Right forelimb (tissue), 1 donor: ENCODE results near the gene FXYD6.

Experiments used
- DNase-seq: peaks from one replicate; pipeline ENCODE4 v3.0.0-alpha.2; 2018

The FXYD6 gene

GRCh38 chr11:117827521-117828511, 48.6 kb downstream of the FXYD6 start:
- peak; percentile 39 for DNase-seq

GRCh38 chr11:117826832-117827231, 49.6 kb downstream of the FXYD6 start:
- DNase-seq, result no peak

- no peak for DNase-seq
Observed at GRCh38 chr11:117826190-117826570, 50.3 kb downstream of the FXYD6 start.

- DNase-seq, result peak; percentile 35
Observed at GRCh38 chr11:117825538-117826189, 50.8 kb downstream of the FXYD6 start.

GRCh38 chr11:117824571-117825537, 51.6 kb downstream of the FXYD6 start, which contains the start of gene FXYD2:
FXYD2 (minus strand) TSS chr11:117824744; CDS start chr11:117824678, 66 bp downstream.
- peak; percentile 45 for DNase-seq

- DNase-seq, result peak; percentile 58
Observed at GRCh38 chr11:117823946-117824420, 52.5 kb downstream of the FXYD6 start.

- no peak for DNase-seq
Observed at GRCh38 chr11:117823294-117823945, 53.0 kb downstream of the FXYD6 start.

- DNase-seq, result no peak
Observed at GRCh38 chr11:117822074-117823033, 54.1 kb downstream of the FXYD6 start.

GRCh38 chr11:117821431-117821830, 55.0 kb downstream of the FXYD6 start:
- DNase-seq, result no peak

GRCh38 chr11:117820516-117820915, 55.9 kb downstream of the FXYD6 start:
- DNase-seq, result no peak

- DNase-seq, result no peak
Observed at GRCh38 chr11:117820071-117820470, 56.4 kb downstream of the FXYD6 start.

GRCh38 chr11:117819096-117820040, 57.1 kb downstream of the FXYD6 start:
- peak; percentile 89 for DNase-seq

GRCh38 chr11:117818041-117818873, 58.2 kb downstream of the FXYD6 start:
- DNase-seq, result no peak

GRCh38 chr11:117817368-117818040, 59.0 kb downstream of the FXYD6 start:
- peak; percentile 92 for DNase-seq

GRCh38 chr11:117816846-117817367, 59.6 kb downstream of the FXYD6 start:
- no peak for DNase-seq

- DNase-seq, result no peak
Observed at GRCh38 chr11:117816151-117816741, 60.2 kb downstream of the FXYD6 start.

- DNase-seq, result no peak
Observed at GRCh38 chr11:117815262-117815803, 61.1 kb downstream of the FXYD6 start.
